ENCODE data around the gene ITCH.

GRCh38 chr20:34439168-34439567 is 76.1 kb downstream of the ITCH start:
- TF ChIP-seq CTCF (IDR thresholded peaks at IDR 0.05), result no peak
- no peak for TF ChIP-seq POLR2AphosphoS5 (IDR thresholded peaks at IDR 0.05; ENCODE audit: low read depth, low read length)
